GM15510 (cell line): ENCODE results near the gene SFMBT2.
A peak's percentile ranks its signal among the peaks of the same experiment; 100 is the strongest.

Experiments used
- POLR2A ChIP-seq: IDR thresholded peaks from 3 replicates; pipeline ENCODE4 v1.6.1; 2011; ENCODE audit warnings: borderline replicate concordance; ENCODE audit not compliant: insufficient read length; ENCODE audit errors: extremely low read depth

The SFMBT2 gene

GRCh38 chr10:7410862-7411670, at the start of gene SFMBT2:
Gene SFMBT2 (minus strand): TSS chr10:7411034. CDS start chr10:7381898, 29,136 bp downstream.
- TF ChIP-seq POLR2A: peak; percentile 53

GRCh38 chr10:7460006-7460405, 49.2 kb upstream of the SFMBT2 start:
- TF ChIP-seq POLR2A: no peak

- TF ChIP-seq POLR2A: no peak
Measured at GRCh38 chr10:7458556-7458955, 47.7 kb upstream of the SFMBT2 start.

- no peak for TF ChIP-seq POLR2A
Measured at GRCh38 chr10:7457478-7458316, 46.9 kb upstream of the SFMBT2 start.

GRCh38 chr10:7449063-7449695, 38.3 kb upstream of the SFMBT2 start:
- no peak for TF ChIP-seq POLR2A

GRCh38 chr10:7445474-7446185, 34.8 kb upstream of the SFMBT2 start:
- TF ChIP-seq POLR2A: no peak

- no peak for TF ChIP-seq POLR2A
Measured at GRCh38 chr10:7444551-7445121, 33.8 kb upstream of the SFMBT2 start.

GRCh38 chr10:7443036-7443435, 32.2 kb upstream of the SFMBT2 start:
- TF ChIP-seq POLR2A: no peak

GRCh38 chr10:7441403-7442147, 30.7 kb upstream of the SFMBT2 start:
- no peak for TF ChIP-seq POLR2A

GRCh38 chr10:7439696-7440095, 28.9 kb upstream of the SFMBT2 start:
- TF ChIP-seq POLR2A: no peak

GRCh38 chr10:7438196-7438986, 27.6 kb upstream of the SFMBT2 start:
- no peak for TF ChIP-seq POLR2A

- no peak for TF ChIP-seq POLR2A
Measured at GRCh38 chr10:7436490-7437100, 25.8 kb upstream of the SFMBT2 start.
